Measurements from ENCODE around the gene KDM6B. TPM values are rescaled to one million over a fixed set of nuclear protein-coding genes. Genes with fewer than 3 reads are reported as not detected.
A peak's percentile ranks its signal among the peaks of the same experiment; 100 is the strongest.

KDM6B gene
- total and polyA plus RNA-seq, 9 of the 15 experiments (the other 6 are each of a cell fraction or from before 2014, with no cell fraction given), result 0.01 to 22.9 (median 2.2) TPM

DNA sequence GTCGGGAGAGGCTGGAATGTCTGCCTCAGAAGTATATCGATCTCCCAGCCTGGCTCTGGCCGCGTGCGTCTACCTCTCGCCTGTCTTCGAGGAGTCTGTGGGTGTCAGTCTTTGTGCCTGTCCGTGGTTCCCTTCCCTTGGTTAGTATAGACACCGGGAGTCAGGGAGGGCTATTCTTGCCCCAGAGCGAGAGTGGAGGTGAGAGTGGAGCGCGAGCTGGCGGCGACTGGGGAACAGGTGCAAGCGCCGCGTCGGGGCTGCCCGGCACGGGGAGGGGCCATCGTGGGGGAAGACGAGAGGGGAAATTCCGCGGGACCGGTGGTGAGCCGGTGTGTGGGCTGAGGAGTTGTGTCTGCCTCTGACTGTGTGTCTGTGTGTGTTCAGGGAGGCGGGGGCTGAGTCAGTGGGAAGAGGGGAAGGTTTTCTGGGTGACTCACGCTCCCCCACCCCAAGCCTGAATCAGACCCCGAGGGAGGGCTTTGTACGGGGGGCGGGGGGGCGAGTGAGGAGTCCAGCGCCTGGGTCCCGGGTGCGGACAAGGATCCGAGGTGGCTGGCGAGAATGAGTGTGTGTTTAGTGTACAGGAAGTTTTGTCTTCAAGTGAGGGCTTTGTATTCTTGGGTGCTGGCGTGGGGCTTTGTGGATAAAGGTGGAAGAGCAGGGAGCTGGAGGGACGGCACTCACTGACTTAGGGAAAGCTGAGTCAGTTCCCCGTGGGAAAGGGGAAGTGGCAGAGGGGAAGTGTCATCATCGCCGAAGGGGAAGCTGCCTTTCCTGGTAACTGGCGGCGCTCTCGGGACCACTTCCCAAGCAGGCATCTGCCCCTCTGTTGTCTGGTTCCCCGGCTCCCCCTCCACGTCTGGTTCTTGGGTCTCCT is 8.6 kb downstream of the KDM6B start (continued):
- TF ChIP-seq POLR2B (IDR thresholded peaks at IDR 0.05; ENCODE audit: low read depth, partially characterized antibody) (peak; percentile 26), COPS2 (conservative IDR thresholded peaks at IDR 0.05) (no peak), ZNF217 (CRISPR knock-in tag; IDR thresholded peaks at IDR 0.05) (no peak), ELF1 (tag; IDR thresholded peaks at IDR 0.05) (peak; percentile 64), SREBF2 (CRISPR knock-in tag; IDR thresholded peaks at IDR 0.05) (no peak), KDM5B (IDR thresholded peaks at IDR 0.05; ENCODE audit: insufficient replicate concordance, low read depth, low read length) (peak; percentile 7), TBL1XR1 (IDR thresholded peaks at IDR 0.05; ENCODE audit: low read length in 2 of 2) (no peak), PHF8 (IDR thresholded peaks at IDR 0.05; ENCODE audit: borderline replicate concordance, low read length) (peak; percentile 28; the same call in 1 of the 2 replicates), MAZ (CRISPR knock-in tag; conservative IDR thresholded peaks at IDR 0.05 in 1 of 2, IDR thresholded peaks at IDR 0.05 in 1 of 2) (peak in 1 of 2 experiments; percentile 43; a peak in 1 of 4 replicates), SUPT5H (IDR thresholded peaks at IDR 0.05) (peak; percentile 52; the same call in 1 of the 2 replicates), POLR2A (conservative IDR thresholded peaks at IDR 0.05) (peak; percentile 67), ARNT (IDR thresholded peaks at IDR 0.05) (no peak)
- TF ChIP-seq, protein P1, sequence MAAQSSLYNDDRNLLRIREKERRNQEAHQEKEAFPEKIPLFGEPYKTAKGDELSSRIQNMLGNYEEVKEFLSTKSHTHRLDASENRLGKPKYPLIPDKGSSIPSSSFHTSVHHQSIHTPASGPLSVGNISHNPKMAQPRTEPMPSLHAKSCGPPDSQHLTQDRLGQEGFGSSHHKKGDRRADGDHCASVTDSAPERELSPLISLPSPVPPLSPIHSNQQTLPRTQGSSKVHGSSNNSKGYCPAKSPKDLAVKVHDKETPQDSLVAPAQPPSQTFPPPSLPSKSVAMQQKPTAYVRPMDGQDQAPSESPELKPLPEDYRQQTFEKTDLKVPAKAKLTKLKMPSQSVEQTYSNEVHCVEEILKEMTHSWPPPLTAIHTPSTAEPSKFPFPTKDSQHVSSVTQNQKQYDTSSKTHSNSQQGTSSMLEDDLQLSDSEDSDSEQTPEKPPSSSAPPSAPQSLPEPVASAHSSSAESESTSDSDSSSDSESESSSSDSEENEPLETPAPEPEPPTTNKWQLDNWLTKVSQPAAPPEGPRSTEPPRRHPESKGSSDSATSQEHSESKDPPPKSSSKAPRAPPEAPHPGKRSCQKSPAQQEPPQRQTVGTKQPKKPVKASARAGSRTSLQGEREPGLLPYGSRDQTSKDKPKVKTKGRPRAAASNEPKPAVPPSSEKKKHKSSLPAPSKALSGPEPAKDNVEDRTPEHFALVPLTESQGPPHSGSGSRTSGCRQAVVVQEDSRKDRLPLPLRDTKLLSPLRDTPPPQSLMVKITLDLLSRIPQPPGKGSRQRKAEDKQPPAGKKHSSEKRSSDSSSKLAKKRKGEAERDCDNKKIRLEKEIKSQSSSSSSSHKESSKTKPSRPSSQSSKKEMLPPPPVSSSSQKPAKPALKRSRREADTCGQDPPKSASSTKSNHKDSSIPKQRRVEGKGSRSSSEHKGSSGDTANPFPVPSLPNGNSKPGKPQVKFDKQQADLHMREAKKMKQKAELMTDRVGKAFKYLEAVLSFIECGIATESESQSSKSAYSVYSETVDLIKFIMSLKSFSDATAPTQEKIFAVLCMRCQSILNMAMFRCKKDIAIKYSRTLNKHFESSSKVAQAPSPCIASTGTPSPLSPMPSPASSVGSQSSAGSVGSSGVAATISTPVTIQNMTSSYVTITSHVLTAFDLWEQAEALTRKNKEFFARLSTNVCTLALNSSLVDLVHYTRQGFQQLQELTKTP (IDR thresholded peaks at IDR 0.05; ENCODE audit: low read depth in 1 of 2, partially characterized antibody in 2 of 2), result peak in 1 of 2 experiments; percentile 34
- TF ChIP-seq, protein P2, sequence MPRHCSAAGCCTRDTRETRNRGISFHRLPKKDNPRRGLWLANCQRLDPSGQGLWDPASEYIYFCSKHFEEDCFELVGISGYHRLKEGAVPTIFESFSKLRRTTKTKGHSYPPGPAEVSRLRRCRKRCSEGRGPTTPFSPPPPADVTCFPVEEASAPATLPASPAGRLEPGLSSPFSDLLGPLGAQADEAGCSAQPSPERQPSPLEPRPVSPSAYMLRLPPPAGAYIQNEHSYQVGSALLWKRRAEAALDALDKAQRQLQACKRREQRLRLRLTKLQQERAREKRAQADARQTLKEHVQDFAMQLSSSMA (CRISPR knock-in tag; IDR thresholded peaks at IDR 0.05), result no peak
- TF ChIP-seq, protein P3, sequence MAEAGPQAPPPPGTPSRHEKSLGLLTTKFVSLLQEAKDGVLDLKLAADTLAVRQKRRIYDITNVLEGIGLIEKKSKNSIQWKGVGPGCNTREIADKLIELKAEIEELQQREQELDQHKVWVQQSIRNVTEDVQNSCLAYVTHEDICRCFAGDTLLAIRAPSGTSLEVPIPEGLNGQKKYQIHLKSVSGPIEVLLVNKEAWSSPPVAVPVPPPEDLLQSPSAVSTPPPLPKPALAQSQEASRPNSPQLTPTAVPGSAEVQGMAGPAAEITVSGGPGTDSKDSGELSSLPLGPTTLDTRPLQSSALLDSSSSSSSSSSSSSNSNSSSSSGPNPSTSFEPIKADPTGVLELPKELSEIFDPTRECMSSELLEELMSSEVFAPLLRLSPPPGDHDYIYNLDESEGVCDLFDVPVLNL (CRISPR knock-in tag; IDR thresholded peaks at IDR 0.05; ENCODE audit: low read depth), result 0 out of 2 replicates have a peak, but pooled peaks have one; percentile 23
- TF ChIP-seq, protein P4, sequence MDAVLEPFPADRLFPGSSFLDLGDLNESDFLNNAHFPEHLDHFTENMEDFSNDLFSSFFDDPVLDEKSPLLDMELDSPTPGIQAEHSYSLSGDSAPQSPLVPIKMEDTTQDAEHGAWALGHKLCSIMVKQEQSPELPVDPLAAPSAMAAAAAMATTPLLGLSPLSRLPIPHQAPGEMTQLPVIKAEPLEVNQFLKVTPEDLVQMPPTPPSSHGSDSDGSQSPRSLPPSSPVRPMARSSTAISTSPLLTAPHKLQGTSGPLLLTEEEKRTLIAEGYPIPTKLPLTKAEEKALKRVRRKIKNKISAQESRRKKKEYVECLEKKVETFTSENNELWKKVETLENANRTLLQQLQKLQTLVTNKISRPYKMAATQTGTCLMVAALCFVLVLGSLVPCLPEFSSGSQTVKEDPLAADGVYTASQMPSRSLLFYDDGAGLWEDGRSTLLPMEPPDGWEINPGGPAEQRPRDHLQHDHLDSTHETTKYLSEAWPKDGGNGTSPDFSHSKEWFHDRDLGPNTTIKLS (IDR thresholded peaks at IDR 0.05; ENCODE audit: borderline replicate concordance, low read depth), result no peak

Data from K562 (cell line).